Stimulated activated CD8-positive, alpha-beta memory T cell treated with anti-CD3 and anti-CD28 coated beads, Interleukin-2, amount 100 ng/mL, for 1 hour (primary cell): ENCODE data around the gene ZC3H18.
"Not testable (repeated sequence)": the region's sequence is repeated elsewhere in the genome, so short reads cannot be mapped to it uniquely, and the experiment has no call there.

ENCODE experiments used
- DNase-seq, 2 donors: peaks; one replicate each; pipeline ENCODE4 v3.0.0-alpha.2; 2020; ENCODE audit warnings: low read depth in 2 of 2

ZC3H18 gene

DNA sequence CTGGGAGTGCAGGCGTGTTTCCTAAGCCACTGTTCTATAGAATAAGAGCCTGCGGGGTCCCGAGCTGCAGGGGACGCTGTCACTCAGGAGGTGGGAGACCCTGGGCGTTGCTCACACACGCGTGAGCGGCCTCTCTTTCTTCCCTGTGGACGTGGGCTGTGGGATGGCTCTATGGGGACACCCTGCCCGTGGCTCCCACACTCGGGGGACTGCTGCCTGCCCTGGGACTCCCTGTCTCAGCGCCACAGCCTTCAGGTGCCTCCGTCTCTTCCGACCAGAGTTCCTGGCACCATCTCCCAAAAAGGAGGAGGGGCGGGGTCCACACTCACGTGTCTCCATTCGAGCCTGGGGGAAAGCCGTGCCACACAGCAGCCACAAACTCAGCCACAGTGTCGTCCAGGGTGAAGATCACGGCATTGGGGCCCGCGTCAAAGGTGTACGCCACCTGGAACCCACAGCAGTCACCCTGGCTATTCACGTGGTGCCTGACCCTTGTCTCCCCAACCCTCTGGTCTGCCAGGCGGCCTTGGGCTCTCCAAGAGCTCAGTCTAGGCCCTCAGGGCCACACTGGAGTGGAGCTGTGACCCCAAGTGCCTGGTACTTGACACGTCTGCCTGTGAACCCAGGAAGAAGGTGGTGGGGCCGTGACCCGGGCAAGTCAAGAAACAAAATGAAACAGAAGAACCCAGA, 84.3 kb downstream of the ZC3H18 start:
- no peak for DNase-seq

DNA sequence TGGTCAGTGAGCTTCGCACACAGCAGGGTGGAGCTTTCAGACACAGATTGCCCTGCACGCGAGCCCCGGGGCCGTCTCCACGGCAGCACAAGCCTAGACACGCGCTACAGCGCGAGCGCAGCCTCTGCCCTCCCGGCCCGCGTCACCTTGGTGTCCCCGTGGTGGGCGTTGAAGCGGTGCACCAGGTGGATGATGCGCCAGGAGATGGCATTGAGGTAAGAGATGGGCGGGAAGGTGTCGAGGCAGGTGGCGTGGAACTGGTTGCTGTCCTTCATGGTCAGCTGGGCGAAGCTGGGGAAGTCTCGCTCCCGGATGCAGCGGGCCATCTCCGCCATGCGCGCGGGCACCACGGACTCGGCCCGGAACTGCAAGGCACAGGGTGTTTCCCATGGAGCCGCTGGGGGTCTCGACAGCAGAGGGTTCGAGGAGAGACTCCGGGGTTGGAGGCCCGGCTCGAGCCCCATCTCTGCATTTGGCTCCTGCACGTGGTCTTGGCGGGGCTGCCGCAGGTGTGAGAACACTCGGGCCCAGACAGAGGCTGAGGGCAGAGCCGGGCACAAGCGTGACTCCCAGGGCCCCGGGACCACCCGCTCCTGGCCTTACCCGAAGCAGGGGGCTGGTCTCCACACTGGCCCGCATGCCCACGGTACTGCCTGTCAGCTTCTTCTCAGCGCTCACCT, 85.0 kb downstream of the ZC3H18 start:
- DNase-seq, result no peak

DNA sequence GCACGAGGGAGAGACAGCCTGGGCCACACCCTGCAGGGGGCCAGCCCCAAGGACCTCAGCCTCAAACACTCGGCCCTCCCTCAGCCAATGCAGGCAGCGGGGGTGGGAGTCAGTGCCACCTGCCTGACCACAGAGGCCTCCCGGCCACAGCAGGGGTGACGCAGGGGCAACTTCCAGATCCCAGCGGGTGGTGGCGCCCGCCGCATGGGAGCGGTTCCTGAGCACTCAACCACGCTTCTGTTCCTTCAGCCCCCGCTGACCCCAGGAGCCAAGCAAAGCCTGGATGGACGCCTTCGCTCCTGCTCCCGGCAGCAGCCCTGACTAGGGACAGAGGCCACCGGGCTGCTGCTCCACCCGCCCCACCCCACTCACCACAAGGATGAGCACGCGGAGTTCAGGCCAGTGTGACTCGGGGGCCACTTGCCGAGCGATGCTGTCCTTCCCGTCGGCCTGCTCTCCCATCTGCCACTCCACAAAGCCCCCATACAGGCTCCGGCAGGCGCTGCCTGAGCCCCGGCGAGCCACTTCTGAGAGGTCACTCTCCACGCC, 85.6 kb downstream of the ZC3H18 start:
- no peak for DNase-seq

DNA sequence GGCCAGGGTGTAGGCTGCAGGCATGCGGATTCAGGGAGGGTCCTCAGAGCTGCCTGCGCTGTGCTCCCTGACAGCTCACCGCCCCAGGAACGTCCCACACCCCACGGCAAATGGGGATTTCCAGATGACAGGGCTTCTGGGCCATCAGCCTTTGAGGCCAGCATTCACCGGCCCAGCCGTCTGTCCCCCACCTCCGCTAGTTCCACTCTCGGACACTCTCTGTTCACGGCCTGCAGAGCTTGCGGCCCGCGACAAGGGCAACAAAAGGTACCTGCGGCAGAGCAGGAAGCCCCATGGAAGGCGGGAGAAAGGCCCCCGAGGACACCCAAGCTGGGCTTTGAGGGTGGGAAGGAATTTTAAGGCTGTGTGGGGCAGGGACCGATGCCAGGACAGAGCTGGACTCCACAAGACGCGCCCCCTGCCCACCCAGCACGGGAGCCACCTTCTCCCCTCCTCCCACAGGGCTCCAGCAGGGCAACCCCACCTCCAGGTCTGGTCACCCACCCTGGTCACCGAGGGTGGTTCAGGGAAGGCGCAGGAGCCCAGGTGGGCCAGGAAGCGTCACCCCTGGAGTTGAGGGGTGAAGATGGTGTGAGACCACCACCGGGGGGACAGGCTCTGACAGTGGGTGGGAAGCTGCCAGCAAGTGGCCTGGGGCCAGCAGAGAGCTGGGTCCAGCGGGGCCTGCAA, 86.2 kb downstream of the ZC3H18 start:
- DNase-seq, result no peak

DNA sequence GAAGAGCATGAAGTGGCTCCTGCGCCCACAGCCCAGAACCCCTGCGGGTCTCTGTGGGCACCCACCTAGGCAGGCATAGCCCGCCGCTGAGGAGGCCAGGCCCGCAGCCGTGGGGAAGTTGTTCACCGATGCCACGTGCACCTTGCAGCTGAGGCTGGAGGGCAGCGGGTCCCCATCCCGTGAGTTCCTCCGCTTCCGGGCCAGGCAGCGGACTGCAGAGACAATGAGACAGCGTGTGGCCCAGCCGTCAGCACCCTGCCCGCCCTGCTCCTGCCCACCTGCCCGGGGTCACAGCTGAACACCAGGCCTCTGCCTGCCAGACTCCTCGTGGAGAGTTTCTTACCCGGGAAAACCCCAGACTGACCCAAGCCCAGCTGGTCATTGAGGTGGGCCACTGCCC, 87.2 kb downstream of the ZC3H18 start:
- no peak for DNase-seq

DNA sequence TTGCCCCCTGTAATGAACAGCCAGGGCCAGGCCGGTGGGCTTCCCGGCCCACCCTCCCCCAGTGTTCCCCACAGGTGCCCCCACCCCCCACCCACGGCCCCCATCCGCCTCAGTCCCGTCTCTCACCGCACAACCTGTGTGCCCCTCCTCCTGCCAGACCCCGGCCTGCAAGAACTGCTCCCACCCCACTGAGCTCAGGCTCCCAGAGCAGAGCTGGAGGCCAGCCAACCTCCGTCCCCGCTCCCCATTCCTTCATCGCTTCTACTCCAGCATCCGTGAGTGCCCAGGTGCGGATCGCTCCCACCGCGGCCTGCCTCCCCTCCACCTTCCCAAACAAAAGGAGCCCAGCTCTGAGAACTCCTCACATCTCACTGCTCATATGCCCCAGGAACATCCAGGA, 88.5 kb downstream of the ZC3H18 start:
- no peak for DNase-seq

DNA sequence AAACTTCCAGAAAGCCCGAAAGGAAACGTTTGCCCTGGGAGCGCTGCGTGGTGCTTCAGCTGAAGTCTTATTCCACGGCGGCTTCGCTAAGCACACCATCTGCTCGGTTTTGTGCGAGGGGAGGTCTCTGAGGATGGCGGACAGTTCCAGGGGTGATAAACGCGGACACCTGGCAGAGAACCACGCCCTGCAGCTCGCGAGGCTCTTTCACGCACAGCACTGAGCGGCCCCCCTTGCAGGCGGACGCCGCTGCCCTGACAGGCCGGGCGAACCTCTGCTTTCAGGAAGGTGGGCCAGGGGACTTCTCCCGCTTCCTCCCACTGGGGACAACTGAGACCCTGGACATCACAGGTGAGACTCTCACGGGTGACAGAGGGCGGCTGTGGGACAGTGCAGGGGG, 89.0 kb downstream of the ZC3H18 start:
- no peak for DNase-seq

DNA sequence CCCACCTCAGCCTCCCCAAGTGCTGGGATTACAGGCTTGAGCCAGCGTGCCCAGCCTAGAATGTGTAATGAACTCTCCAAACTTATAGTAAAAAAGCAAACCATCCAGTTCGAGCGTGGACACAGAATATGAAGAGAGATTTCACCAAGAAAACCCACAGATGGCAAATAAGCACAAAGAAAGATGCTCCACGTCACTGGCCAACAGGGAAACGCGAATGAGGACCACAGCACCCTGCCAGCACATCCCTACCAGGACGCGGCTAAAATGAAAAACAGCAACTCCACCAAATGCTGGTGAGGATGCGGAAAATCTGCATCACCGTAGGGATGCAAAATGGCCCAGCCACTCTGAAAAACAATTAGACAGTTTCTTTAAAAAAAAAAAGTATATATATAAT, 91.3 kb downstream of the ZC3H18 start:
- DNase-seq, result no peak

DNA sequence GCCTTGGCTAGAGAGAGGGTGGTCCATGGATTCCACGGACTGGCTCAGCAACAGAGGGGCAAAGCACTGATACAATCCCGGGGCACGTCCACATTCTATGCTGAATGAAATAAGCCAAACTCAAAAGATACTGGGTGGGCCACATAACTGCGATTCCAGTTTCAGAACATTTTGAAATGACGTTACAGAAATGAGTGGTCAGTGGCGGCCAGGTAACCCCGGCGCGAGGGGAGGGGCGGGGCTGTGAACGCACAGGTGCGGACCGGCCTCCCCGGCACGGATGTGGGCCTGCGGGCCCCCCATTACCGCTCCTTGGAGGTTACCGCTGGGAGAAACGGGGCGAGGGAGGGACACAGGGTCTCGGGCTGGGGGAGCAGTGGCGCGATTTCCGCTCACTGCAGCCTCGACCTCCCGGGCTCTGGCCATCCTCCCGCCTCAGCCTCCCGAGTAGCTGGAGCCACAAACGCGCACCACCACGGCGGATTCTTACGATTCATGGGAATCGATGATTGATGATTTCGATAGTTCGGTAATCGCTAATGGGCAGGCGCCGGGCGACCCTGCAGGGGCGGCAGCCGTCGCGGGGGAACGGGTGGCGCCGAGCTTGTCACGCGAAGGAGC, 92.1 kb downstream of the ZC3H18 start:
- no peak for DNase-seq

DNA sequence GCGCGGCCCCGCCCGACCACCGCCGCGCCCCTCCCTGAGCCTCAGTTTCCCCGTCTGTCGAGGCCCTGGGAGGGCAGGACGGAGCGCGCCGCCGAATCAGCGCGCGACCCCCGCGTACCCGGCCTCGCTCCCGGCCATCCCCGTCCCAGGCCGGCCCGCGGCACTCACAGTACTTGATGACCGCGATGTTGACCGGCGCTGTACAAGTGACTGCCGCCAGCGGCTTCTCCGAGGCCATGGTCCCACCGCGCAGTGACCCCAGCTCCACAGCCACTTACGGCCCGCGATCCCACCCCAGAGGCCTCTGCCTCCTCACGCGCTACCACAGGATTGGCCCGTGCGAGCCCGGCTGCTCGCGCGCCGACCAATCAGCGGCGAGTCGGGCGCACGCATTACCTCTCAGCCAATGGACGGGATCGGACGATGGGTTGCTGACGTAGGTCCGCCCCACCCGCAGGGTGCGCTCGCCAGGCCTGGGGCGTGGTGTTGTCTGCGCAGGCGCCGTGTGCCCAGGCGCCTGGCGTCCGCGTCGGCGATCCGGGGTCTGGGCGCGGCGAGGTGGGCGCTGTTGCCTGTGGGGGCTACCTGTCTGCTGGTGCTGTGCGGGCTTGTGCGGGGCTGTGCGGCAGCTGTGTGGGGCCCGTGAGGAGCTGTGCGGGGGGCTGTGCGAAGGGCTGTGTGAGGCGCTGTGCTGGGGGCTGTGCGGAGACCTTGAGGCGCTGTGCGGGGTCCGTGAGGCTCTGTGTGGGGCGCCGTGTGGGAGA, 92.8 kb downstream of the ZC3H18 start, which contains the start of gene MVD:
Gene MVD, minus strand, starts transcription at position 249 of the 764 bp plus-strand sequence. Its CDS starts 11 bp downstream, at position 238.
- DNase-seq, result peak; percentile 88 to 90

DNA sequence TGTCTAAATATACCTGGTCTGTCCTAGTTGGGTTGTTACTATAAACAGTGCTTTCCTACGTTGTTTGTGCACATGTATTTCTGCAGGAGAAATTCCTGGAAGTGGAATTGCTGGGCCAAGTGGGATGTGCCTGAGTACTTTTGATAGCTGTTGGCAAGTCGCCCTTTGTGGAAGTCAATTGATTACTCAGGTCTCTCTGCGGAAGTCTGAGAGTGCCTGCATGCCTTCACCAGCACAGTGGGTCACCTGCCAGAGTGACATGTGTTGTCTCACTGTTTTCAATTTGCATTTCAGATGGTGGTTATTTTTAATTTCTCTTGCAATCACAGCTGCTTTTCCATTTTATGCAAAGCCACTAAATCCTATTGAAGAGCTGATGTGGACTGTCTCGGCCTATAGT, 94.9 kb downstream of the ZC3H18 start:
- DNase-seq, result no peak

DNA sequence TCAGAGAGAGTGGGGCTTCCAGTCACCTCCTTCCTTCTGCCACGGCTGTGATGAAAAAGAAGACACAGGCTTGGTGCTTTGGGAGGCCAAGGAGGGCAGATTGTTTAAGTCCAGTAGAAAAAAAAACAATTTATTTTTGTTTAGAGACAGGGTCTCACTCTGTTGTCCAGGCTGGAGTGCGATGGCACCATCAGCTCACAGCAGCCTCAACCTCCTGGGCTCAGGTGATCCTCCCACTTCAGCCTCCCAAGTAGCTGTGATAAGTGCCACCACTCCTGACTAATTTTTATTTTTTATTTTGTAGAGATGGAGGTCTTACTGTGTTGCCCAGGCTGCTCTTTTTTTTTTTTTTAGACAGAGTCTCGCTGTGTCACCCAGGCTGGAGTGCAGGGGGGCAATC, 95.4 kb downstream of the ZC3H18 start:
- DNase-seq, result no peak

DNA sequence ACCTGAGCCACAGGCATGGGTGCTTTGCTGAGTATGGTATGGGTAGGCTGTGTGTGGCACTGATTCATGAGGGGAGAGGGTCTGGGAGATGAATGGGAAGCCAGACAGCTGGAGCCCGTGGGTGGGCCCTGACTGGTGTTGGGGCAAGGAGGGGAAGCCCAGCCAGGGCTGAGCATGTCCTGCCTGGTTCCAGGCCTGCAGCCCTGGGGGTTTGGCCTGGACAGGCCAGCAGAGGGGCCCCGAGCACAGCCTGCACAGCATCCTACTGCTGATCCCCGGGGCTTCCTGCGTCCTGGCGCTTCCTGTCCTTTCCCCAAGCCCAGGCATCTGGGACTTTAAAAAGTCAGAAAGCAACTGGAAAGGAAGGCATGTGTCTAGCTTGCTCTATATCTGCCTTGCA, 97.3 kb downstream of the ZC3H18 start:
- DNase-seq, result no peak

DNA sequence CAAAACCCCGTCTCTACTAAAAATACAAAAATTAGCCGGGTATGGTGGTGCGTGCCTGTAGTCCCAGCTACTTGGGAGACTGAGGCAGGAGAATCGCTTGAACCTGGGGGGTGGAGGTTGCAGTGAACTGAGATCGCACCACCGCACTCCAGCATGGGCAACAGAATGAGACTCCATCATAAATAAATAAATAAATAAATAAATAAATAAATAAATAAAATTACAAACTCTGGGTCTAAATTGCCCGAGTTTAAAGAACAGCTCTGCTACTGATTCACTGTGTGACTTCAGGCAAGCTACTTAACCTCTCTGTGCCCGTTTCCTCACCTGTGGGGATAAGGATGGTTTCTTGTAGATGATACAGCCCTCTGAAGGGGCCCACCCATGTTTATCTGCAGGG, 99.3 kb downstream of the ZC3H18 start:
- DNase-seq, result not testable (repeated sequence)

DNA sequence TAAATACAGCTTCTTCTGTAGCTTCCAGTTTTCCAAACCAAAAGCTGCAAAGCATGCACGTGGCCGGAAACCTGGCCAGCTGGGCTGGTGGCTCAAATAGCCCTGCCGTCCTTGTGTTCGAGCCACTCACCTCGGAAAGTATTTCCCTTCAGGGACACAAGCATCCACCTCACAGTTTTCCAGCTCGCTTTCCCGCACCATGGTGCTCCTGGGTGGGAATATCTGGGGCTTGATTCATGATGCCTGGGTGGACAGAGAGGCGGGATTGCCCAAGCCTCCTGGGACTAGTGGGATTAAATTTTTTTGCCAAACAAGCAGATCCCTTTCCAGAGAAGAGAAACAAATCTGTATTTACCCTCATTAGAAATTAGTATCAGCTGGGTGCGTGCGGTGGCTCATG, 99.8 kb downstream of the ZC3H18 start:
- DNase-seq, result no peak

DNA sequence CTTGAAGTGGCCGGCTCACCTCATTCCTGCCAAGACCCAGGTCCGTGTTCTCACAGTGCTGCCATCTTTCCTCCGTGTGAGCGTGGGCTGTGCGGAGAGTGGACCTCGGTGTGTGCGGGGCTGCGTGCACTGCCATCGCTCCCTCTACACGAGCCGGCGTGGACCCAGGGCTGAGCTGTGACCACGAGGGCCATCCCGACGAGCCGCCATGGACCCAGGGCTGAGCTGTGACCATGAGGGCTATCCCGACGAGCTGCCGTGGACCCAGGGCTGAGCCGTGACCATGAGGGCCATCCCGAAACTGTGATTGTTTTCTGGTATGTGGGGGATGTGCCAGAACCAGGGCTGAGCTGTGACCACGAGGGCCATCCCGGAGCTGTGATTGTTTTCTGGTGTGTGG, 101.6 kb downstream of the ZC3H18 start:
- no peak for DNase-seq

DNA sequence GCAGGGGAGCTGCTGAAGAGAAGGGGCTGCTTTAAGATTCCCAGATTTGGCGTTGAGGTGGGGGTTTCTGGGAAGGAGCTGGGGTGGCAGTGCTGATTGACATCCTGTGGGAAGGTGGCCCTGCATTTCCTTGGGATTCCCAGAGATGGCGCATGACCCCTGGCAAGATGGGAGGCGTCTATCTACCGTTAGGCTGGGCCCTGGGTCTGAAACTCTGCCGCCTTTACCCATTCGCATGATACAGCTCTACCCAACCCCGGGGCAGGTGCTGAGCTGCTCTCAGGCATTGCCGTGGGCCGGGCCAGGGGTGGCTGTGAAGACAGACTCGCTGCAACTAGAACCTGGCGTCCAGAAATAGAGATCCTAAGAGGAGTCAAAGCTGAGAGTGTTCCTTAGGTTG, 102.6 kb downstream of the ZC3H18 start:
- DNase-seq, result no peak

DNA sequence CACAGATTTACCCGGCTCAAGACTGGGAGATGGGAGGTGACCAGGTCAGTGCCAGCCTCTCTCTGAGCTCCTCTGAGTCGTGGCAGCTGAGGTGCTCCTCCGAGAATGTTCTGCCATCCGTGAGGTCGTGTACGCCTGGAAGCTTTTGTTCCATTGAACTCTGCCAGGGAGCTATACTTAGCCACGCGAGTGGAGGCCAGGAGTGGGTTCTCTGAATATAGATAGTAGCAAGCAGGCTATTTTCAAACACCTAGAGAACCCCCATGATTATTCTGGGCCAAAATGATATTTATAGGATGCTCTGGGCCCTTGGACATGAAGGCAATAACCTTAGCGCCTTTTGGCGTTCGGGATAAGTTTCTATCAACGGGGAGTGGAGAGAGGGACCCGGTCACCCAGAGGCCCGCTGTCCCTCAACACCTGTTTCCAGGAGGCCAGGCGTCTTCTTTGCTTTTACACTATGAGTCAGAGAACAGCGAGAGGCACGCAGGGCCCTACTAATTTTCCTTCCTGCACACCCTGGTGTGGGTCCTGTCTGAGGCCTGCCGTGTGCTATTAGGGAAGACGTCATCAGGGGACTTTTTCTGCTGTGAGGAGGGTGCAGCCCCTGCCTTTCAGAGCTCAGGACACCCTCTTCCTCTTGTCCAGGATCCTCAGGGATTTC, 103.6 kb downstream of the ZC3H18 start:
- no peak for DNase-seq

DNA sequence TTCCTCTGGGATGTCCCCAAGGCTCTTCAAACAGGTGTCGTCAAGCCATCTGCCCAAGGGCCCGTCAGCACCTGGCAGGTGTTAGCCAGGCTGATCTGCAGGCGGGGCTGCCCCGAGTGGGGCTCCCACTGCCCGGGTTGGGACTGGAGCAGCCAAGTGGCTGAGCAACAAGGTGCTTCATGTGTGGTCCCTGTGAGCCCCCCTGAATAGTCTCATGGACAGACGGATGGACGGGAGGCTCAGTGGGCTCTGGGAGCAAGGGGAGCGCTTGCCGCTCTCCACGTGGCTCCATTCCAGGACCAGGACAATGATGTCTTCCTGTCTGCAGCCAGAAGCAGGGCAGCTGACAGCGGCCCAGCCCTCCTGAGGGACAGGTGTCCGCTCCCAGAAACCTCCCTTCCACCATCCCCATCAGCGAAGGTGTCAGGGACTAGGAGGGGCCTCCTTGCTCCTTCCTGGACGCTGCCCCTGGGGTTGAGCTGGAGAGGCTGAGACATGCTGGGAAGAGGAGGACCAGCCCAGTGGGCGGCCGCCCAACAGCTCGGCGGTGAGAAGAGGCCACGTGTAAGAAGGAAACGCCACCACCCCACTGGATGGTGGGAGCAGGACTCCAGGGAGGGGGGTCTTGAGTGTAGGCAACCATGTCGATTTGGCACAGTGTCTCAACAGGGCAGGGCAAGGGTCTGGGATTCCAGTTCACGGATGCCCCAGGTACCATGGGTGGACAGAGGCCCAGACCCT, 106.5 kb downstream of the ZC3H18 start:
- no peak for DNase-seq

DNA sequence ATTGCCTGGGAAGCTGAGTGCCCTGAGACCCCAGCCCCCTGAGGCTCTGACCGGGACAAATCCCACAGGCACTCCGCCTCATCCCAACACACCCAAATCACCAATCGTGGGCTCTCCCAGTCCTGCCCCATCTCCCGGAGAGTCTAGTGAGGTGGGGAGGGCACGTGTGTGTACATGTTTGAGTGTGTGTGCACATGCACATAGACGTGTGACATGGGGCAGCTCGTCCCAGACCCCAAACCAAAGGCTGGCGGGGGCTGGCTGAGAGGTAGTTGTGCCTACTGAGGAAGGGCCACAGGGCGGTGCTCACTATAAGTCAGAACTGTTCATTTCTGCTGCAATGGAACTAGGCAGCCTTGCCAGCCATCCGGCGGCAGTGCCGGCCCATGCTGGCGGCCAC, 107.5 kb downstream of the ZC3H18 start:
- DNase-seq, result no peak
